ENCODE results near the gene HSD17B12.

The HSD17B12 gene

DNA sequence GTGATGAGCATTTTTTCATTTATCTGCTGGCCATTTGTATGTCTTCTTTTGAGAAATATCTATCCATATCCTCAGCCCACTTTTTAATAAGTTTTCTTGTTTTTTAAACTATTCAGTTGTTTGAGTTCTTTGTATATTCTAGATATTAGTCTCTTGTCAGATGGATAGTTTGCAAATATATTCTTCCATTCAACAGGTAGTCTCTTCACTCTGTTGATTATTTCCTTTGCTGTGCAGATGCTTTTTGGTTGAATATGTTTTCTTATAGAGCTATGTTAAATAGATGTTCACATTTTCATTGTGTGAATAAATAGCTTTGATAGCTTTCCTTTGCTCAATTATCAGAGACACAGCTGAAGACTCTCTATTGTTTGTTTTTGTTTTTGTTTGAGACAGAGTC is 131.9 kb downstream of the HSD17B12 start:
- no peak for DNase-seq

DNA sequence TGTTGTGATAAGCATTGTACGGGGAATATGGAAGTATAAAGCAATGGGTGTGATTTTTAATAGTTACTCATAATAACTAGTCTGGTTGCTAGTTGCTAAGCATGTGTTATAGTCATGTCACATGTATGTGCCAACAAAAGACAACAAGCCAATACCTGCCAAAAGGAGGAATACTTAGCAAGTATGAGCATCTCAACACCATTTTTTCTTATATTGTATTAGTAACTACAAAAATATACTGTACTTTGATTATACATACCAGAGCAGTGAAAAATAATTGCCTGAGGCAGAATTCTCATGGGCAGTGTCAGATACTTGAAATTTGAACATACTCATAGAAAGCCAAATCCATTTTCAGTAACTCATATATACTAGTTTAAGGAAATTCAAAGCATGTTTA is 137.7 kb downstream of the HSD17B12 start:
- peak; percentile 82 for DNase-seq

GRCh38 chr11:43819926-43820325 is 139.4 kb downstream of the HSD17B12 start:
- DNase-seq, result no peak

DNA sequence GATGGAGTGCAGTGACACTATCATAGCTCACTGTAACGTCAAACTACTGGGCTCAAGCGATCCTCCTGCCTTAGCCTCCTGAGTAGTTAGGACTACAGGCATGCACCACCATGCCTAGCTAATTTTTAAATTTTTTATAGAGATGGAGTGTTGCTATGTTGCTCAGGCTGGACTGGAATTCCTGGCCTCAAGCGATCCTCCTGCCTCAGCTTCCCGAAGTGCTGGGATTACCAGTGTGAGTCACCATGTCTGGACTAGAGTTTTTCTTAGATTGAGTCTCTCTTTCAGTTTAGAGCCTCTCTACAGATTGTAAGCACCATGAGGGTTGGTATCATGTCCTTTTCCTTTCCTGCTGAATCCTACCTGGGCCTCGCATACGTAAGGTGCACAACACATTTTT is 142.8 kb downstream of the HSD17B12 start:
- no peak for DNase-seq

DNA sequence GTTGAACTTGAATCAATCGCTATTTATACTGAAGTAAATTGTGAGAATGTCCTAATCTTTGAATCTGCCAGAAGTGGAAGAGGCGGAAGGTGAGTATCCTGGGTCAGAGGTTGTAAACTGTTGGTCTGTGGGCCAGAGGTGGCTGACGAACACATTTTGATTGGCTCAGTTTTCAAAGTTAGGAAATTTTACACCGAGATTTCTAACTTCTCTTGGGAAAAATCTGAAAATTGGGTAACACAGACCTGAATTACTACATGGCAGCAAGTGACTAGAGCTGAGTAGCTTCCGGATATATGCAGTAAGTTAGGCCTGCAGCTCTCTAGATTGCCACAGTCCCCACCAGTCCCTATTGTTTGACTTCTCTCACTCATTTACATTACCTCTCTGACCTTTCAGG is 143.3 kb downstream of the HSD17B12 start:
- DNase-seq, result no peak

DNA sequence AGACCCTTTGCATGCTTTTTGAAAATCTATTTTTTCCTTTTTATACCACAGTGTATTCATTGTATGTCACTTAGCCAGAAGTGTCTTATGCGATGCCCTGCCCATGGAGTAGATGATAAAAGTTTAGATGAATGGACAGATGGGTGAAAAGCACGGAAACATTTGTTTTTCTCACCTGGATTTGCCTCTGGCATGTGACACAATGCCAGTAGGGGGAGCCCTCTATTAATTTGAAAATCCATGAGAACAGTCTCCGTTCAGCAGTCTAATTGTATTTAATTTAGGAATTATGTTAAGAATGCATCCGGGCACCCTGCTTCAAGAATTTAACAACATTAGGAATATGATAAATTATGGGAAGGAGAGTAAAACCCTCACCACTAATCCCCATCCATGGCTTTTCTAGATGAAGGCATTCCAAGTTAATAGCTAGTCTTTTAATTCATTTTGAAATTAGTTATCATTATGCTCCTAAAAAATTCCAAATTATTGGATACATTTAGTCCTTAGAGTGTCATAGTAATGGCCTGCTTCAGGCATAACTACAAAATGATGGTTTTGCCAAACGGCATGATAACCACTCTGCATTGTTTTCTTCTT is 144.8 kb downstream of the HSD17B12 start:
- DNase-seq, result peak; percentile 39

DNA sequence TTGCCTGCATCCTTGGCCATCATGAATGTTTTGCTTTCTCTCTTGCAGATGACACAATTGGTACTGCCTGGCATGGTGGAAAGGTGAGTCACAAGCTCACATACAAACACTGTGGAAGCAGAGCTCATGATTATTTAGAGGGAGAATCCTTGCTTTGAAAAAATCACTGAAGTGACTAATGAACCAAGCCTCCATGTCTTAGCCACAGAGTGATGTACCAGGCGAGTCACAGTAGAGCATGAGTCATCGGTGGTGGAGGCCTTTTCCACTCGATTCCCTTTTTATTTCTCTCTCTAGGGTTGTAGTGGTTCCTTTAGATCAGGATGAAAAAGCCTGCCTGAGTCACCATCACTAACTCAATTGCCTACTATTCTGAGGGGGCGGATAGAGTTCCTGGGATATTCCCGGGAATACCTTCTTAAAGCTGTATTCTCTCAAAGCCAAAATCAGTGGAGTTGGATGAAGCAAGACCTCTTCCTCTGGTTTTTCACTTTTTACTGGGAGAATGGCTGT is 150.4 kb downstream of the HSD17B12 start:
- DNase-seq, result peak; percentile 99

DNA sequence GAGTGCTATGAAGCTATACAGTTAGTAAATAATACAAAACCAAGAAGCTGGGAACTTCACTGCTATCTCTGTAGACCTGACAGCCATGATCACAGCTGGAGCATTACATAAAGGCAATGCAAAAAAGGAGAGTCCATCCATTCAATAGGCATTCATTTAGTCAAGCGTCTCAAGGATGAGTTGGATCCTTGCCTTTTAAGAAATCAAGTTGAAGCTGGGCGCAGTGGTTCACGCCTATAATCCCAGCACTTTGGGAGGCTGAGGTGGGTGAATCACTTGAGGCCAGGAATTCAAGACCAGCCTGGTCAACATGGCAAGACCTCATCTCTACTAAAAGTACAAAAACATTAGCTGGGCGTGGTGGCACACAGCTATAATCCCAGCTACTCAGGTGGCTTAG is 152.0 kb downstream of the HSD17B12 start:
- DNase-seq, result no peak

DNA sequence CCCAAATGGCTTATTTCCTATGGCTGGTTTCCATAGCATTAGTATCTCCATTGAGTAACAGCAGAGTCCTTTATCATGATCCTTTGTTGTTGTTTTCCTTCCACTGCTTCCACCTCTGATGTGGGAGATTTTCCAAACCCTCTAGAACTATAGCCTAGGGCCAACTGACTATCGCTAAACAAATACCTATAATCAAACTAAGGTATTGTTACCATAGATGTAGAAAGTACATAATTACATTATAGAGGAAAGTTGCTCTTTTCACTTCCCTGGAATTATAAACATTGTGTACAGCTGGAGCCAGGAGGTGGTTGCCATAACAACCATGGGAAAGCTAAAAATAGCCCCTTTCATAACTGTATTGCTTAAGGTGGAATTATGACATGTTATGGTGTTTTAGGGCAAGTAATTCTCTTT is 153.1 kb downstream of the HSD17B12 start:
- DNase-seq, result peak; percentile 23

GRCh38 chr11:43834286-43834685 is 153.7 kb downstream of the HSD17B12 start:
- DNase-seq, result no peak

- no peak for DNase-seq
Measured at GRCh38 chr11:43835104-43835503, 154.6 kb downstream of the HSD17B12 start.

DNA sequence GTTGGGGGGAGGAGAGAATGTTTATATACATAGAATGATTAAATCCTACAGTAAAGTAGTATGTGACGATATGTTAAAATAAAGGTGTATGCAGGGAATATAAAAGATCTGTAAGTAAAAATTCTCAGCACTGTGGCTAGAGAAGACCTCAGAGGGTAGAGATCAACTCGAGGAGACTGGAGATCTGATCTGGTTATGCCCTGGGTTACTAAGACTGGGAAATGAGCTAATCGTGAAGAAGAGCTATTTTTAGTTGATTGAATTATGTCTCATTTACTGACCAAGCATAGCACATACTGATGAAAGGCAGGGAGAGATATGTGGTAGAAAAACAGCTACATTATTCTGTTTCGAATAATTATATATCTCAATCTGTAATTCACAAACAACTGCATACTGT is 157.3 kb downstream of the HSD17B12 start:
- DNase-seq, result no peak

DNA sequence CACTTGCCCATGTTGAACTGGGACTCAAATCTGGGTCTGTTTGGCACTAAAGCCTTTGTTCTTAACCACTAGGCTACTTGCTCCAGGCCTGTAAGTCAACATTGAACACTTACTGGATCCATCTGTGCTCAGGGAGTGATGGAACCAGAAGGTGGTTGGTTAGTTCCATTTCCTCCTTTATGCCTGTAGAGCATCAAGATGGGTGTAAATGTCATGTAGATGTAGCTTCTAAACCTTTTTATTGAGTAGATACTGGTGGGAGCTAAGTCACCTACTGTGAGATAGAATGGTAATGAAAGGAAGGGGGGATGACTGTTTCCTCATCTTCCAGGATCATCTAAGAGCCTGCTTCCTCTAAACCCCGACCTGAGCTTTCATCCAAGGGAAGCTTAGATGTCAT is 161.5 kb downstream of the HSD17B12 start:
- DNase-seq, result no peak

DNA sequence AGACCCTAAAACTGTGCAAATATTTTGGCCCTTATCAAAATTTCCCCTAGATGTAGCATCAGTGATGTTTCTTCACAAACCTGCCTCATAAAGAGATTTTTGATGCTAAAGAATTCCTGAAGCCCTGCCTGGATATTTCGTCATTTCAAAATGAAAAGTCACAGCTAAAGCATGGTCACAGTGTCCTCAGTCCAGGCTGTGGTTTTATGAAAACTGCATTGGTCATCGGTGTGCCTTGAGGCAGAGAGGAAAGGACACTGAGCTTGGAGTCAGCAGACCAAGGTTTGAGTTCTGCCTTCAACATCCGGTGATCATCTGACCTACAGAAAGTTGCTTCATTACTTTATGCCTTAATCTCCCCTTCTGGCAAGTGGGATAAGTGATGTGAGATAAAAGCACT is 165.3 kb downstream of the HSD17B12 start:
- DNase-seq, result peak; percentile 59

DNA sequence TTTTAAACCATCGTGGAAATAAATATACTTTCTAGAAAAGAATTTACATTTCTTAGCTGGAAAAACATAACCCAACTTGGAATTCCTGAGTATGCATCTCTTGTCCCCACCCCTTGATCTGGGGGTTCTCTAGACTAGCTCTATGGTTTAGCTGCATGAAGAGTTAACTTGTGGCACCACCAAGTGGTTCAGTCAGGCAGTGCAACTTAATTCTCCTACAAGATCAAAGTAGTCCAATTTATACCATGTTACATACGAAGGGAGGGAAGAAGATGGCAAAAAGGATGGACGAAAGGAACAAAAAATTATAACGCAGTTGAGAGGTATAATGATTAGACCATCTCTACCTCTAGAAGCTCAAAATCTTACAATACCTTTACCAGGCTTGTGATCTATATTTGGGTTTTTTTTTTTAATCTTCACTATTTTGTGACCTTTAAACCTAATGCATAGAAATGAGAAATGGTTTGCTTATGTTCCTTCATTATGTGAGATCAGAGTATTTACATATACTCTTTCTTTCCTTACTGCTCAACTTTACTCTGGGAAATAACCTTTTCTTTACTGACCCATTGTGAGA is 171.6 kb downstream of the HSD17B12 start:
- DNase-seq, result peak; percentile 76

- no peak for DNase-seq
Measured at GRCh38 chr11:43853781-43854180, 173.2 kb downstream of the HSD17B12 start.

- no peak for DNase-seq
Measured at GRCh38 chr11:43856993-43857392, 176.5 kb downstream of the HSD17B12 start.

GRCh38 chr11:43861141-43861540 is 180.6 kb downstream of the HSD17B12 start:
- DNase-seq, result no peak

DNA sequence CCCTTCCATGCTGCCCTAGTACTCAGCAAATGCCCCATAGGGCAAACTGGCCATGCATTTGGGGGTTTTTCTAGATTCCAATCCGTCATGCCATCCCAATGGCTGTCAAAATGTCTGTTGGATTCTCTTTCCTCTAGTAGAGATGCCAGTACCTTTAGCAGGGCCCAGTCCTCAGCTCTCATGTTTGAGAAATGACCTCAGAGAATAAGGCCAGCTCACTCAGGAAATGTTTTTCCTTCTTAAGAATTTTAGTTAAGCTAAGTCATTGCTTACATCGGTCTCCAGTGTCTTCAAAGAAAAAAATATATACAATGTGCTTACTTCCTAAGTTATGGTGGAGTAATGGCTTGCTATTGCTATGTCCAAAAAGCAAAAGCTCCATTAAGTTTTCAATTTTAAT is 186.0 kb downstream of the HSD17B12 start:
- DNase-seq, result peak; percentile 36

- DNase-seq, result no peak
Measured at GRCh38 chr11:43866969-43867368, 186.4 kb downstream of the HSD17B12 start.

DNA sequence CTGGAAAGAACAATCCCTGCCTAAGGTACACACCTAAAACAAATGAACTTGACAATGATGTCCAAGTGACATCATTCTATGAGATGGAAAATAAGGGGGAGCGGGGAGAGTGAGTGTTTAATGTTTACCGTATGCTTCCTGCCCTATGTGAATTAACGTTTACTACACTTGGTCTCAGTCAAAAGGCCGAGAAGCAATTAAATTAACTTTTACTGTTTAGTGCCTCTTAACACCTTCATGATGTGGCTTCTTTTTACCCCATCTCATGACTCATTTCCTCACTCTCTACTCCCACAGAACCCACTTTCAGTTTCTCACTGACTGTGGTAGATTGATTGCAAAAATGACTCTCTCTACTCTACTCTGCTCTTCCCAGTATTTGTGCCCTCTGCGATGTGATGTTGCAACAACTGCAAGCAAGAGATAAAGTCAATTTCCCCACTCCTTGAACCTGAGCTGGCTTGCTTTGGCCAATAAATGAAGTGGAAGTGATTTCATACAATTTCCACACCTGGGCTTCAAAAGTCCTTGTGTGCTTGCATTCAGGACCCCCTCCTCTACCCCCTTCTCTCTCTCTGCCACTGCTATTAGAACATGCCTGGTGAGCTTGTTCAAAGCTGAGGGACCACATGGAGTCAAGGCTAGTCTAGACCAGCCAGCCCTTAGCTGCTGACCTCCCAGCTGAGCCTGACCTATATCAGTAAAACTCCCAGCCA is 188.5 kb downstream of the HSD17B12 start:
- DNase-seq, result peak; percentile 78

DNA sequence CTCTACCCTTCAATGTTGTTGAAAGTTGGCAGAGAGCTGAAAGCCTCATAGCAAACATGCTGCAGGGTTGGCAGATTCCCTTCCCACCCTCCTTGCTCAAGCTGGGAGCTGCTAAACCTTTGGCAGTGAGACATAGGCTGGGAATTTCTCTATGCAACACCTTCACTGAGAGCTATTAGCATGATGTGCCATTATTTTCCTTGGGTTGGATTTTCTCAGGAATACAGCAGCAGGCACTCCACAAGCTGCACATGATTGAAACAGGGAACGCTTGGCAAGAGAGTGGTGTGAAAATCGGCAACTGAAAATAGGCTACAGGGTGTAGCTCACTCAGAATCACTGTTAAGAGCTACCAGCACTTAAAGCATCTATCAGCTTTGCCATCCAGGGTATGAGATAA is 190.5 kb downstream of the HSD17B12 start:
- DNase-seq, result no peak

GRCh38 chr11:43872995-43873394 is 192.5 kb downstream of the HSD17B12 start:
- DNase-seq, result no peak

GRCh38 chr11:43874078-43874477 is 193.5 kb downstream of the HSD17B12 start:
- DNase-seq, result no peak
